ENCODE data around the gene PLEKHS1. TPM values are rescaled to one million over a fixed set of nuclear protein-coding genes. Genes with fewer than 3 reads are reported as not detected.
"Not testable (repeated sequence)": the region's sequence is repeated elsewhere in the genome, so short reads cannot be mapped to it uniquely, and the experiment has no call there.

Gene PLEKHS1
- total RNA-seq, 6 experiments from 2014 or later, result 0.05 TPM; not detected in 5

GRCh38 chr10:113791691-113792090, 40.2 kb downstream of the PLEKHS1 start:
- peaks cover 22% of the 10 kb centered on the region for H3K27me3 Mint-ChIP-seq (ENCODE audit: insufficient read depth)
- no peak overlapping the region for H3K4me3 Mint-ChIP-seq
- no peaks in the 10 kb centered on the region for H3K36me3 Mint-ChIP-seq (ENCODE audit: low read depth)
- no peaks in the 10 kb centered on the region for H3K9me3 Mint-ChIP-seq
- no peak for DNase-seq
- TF ChIP-seq CTCF (IDR thresholded peaks at IDR 0.05), result no peak
- peaks cover 21% of the 10 kb centered on the region for H3K4me1 Mint-ChIP-seq (ENCODE audit: low read depth)
- no peak overlapping the region for H3K27ac Mint-ChIP-seq

- H3K27me3 Mint-ChIP-seq (ENCODE audit: insufficient read depth), result peaks cover 24% of the 10 kb centered on the region
- no peak overlapping the region for H3K27ac Mint-ChIP-seq
- H3K4me3 Mint-ChIP-seq, result no peak overlapping the region
These were observed 50.1 kb downstream of the PLEKHS1 start for GRCh38 chr10:113801569-113801968.

GRCh38 chr10:113802997-113803396, 51.5 kb downstream of the PLEKHS1 start:
- no peak for DNase-seq
- H3K4me3 Mint-ChIP-seq, result no peak overlapping the region
- H3K36me3 Mint-ChIP-seq (ENCODE audit: low read depth), result no peaks in the 10 kb centered on the region
- no peaks in the 10 kb centered on the region for H3K4me1 Mint-ChIP-seq (ENCODE audit: low read depth)
- TF ChIP-seq CTCF (IDR thresholded peaks at IDR 0.05), result no peak
- no peak overlapping the region for H3K27ac Mint-ChIP-seq
- no peaks in the 10 kb centered on the region for H3K9me3 Mint-ChIP-seq
- H3K27me3 Mint-ChIP-seq (ENCODE audit: insufficient read depth), result peaks cover 18% of the 10 kb centered on the region

More at GRCh38 chr10:113801569-113801968, 50.1 kb downstream of the PLEKHS1 start:
- no peaks in the 10 kb centered on the region for H3K4me1 Mint-ChIP-seq (ENCODE audit: low read depth)
- DNase-seq, result no peak
- no peak for TF ChIP-seq CTCF (IDR thresholded peaks at IDR 0.05)
- no peaks in the 10 kb centered on the region for H3K36me3 Mint-ChIP-seq (ENCODE audit: low read depth)
- no peaks in the 10 kb centered on the region for H3K9me3 Mint-ChIP-seq

DNA sequence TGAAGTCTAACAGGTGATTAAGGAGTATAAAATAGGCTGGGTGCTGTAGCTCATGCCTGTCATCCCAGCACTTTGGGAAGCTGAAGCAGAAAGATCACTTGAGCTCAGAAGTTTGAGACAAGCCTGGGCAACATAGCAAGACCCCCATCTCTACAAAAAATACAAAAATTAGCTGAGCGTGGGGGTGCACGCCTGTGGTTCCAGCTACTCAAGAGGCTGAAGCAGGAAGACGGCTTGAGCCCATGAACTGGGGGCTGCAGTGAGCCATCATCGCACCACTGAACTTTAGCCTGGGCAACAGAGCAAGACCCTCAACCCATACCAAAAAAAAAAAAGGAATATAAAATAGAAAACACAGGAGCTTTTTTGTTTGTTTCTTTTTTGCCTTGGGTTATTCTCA, 55.0 kb downstream of the PLEKHS1 start:
- H3K9me3 Mint-ChIP-seq, result no peaks in the 10 kb centered on the region
- no peak overlapping the region for H3K4me3 Mint-ChIP-seq
- H3K27me3 Mint-ChIP-seq (ENCODE audit: insufficient read depth), result peaks cover 38% of the 10 kb centered on the region
- no peaks in the 10 kb centered on the region for H3K36me3 Mint-ChIP-seq (ENCODE audit: low read depth)
- no peak for DNase-seq
- no peaks in the 10 kb centered on the region for H3K4me1 Mint-ChIP-seq (ENCODE audit: low read depth)
- no peak overlapping the region for H3K27ac Mint-ChIP-seq
- TF ChIP-seq CTCF (IDR thresholded peaks at IDR 0.05), result no peak

DNA sequence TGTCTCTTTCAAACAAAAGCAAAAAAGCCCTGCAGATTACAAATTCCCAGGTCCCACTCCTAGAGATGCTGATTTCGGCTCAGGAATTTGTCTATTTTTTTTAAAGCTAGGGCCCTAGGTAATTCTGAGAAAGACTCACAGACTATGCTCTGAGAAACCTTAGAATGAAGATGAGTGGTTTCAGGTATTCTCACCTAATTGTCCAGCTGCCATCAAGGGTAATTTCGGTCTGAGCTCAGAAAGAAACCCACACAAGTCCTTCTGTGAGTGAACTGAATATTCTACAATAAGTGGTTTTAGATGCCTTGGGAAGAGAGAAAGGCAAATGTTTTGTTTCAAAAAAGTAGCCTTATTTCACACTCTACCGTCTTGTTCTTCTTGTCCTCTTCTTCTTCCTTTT, 56.7 kb downstream of the PLEKHS1 start:
- H3K27ac Mint-ChIP-seq, result no peak overlapping the region
- H3K4me1 Mint-ChIP-seq (ENCODE audit: low read depth), result no peaks in the 10 kb centered on the region
- H3K9me3 Mint-ChIP-seq, result no peaks in the 10 kb centered on the region
- TF ChIP-seq CTCF (IDR thresholded peaks at IDR 0.05), result no peak
- peaks cover 42% of the 10 kb centered on the region for H3K27me3 Mint-ChIP-seq (ENCODE audit: insufficient read depth)
- no peaks in the 10 kb centered on the region for H3K36me3 Mint-ChIP-seq (ENCODE audit: low read depth)
- DNase-seq, result no peak
- no peak overlapping the region for H3K4me3 Mint-ChIP-seq

GRCh38 chr10:113814700-113815099, 63.2 kb downstream of the PLEKHS1 start:
- H3K27ac Mint-ChIP-seq; H3K4me3 Mint-ChIP-seq; H3K9me3 Mint-ChIP-seq; H3K36me3 Mint-ChIP-seq (ENCODE audit: low read depth); H3K4me1 Mint-ChIP-seq (ENCODE audit: low read depth); DNase-seq: not testable (repeated sequence)
- H3K27me3 Mint-ChIP-seq (ENCODE audit: insufficient read depth), result peaks cover 19% of the 10 kb centered on the region
